SK-N-SH treated with all-trans-retinoic acid at 6 μM for 48 hours (cell line): ENCODE measurements around the gene CSHL1.
A peak's percentile ranks its signal among the peaks of the same experiment; 100 is the strongest.
"Not testable (repeated sequence)": the region's sequence is repeated elsewhere in the genome, so short reads cannot be mapped to it uniquely, and the experiment has no call there.

Source experiments
- ATAC-seq: fragments of 200-7000 bp; cut with Tn5 transposase; 3 replicates; pipeline ENCODE4 v1.9.1; 2020; ENCODE audit warnings: mild to moderate bottlenecking, moderate library complexity
- ARNTL ChIP-seq: fragments of 450-650 bp; formaldehyde crosslinking; IDR thresholded peaks from 2 replicates; pipeline ENCODE4 v1.5.0; 2020; ENCODE audit warnings: low read depth, mild to moderate bottlenecking, moderate library complexity, borderline replicate concordance
- BACH2 ChIP-seq: fragments of 250-450 bp; sonication (Bioruptor Pico); IDR thresholded peaks from 2 replicates; pipeline ENCODE4 v1.9.0; 2021; ENCODE audit warnings: mild to moderate bottlenecking, borderline replicate concordance
- CSDC2 ChIP-seq: fragments of 250-450 bp; sonication (Bioruptor Pico); IDR thresholded peaks from 2 replicates; pipeline ENCODE4 v1.5.0; 2020; ENCODE audit warnings: mild to moderate bottlenecking, moderate library complexity
- ESRRG ChIP-seq: fragments of 250-450 bp; sonication (Bioruptor Pico); IDR thresholded peaks from 2 replicates; pipeline ENCODE4 v1.6.1; 2021; ENCODE audit warnings: mild to moderate bottlenecking
- GLIS3 ChIP-seq: fragments of 250-450 bp; sonication (Bioruptor Pico); IDR thresholded peaks from 2 replicates; pipeline ENCODE4 v1.5.0; 2020; ENCODE audit warnings: mild to moderate bottlenecking, moderate library complexity
- ISL1 ChIP-seq: fragments of 250-450 bp; sonication (Bioruptor Pico); IDR thresholded peaks from 2 replicates; pipeline ENCODE4 v2.1.2; 2022; ENCODE audit warnings: mild to moderate bottlenecking, moderate library complexity
- OSR1 ChIP-seq: fragments of 250-450 bp; sonication (Bioruptor Pico); IDR thresholded peaks from 2 replicates; pipeline ENCODE4 v1.8.0; 2022; ENCODE audit warnings: moderate library complexity, mild to moderate bottlenecking, inconsistent platforms
- PPARA ChIP-seq: fragments of 250-450 bp; sonication (Bioruptor Pico); IDR thresholded peaks from 2 replicates; pipeline ENCODE4 v1.5.0; 2020; ENCODE audit warnings: mild to moderate bottlenecking, borderline replicate concordance
- RARB ChIP-seq: fragments of 250-450 bp; sonication (Bioruptor Pico); IDR thresholded peaks from 2 replicates; pipeline ENCODE4 v1.8.0; 2021; ENCODE audit warnings: mild to moderate bottlenecking, moderate library complexity
- SNAI2 ChIP-seq: fragments of 250-450 bp; sonication (Bioruptor Pico); IDR thresholded peaks from 2 replicates; pipeline ENCODE4 v1.5.0; 2020; ENCODE audit warnings: mild to moderate bottlenecking, moderate library complexity
- TCF4 ChIP-seq: fragments of 250-450 bp; sonication (Bioruptor Pico); IDR thresholded peaks from 2 replicates; pipeline ENCODE4 v1.8.0; 2021; ENCODE audit warnings: mild to moderate bottlenecking, moderate library complexity, borderline replicate concordance
- ZFP3 ChIP-seq: fragments of 250-450 bp; sonication (Bioruptor Pico); IDR thresholded peaks from 2 replicates; pipeline ENCODE4 v1.5.0; 2020; ENCODE audit warnings: mild to moderate bottlenecking, moderate library complexity
- ZFP30 ChIP-seq: fragments of 450-650 bp; formaldehyde crosslinking; IDR thresholded peaks from 2 replicates; pipeline ENCODE4 v1.5.0; 2022; ENCODE audit warnings: mild to moderate bottlenecking, moderate library complexity
- ZNF70 ChIP-seq: fragments of 450-650 bp; formaldehyde crosslinking; IDR thresholded peaks from 2 replicates; pipeline ENCODE4 v1.5.0; 2020; ENCODE audit warnings: mild to moderate bottlenecking, moderate library complexity
- ZNF8 ChIP-seq: fragments of 450-650 bp; formaldehyde crosslinking; IDR thresholded peaks from 2 replicates; pipeline ENCODE4 v1.5.0; 2020; ENCODE audit warnings: mild to moderate bottlenecking, moderate library complexity
- TF ChIP-seq, protein P1 (sequence below): fragments of 250-450 bp; sonication (Bioruptor Pico); IDR thresholded peaks from 2 replicates; pipeline ENCODE4 v1.5.1; 2020; ENCODE audit warnings: low read depth, mild to moderate bottlenecking, moderate library complexity
- TF ChIP-seq, protein P2 (sequence below): fragments of 250-450 bp; sonication (Bioruptor Pico); IDR thresholded peaks from 2 replicates; pipeline ENCODE4 v1.5.0; 2020; ENCODE audit warnings: mild to moderate bottlenecking, moderate library complexity
- TF ChIP-seq, protein P3 (sequence below): fragments of 250-450 bp; sonication (Bioruptor Pico); IDR thresholded peaks from 2 replicates; pipeline ENCODE4 v1.8.0; 2021; ENCODE audit warnings: low read depth, mild to moderate bottlenecking, moderate library complexity, borderline replicate concordance
- TF ChIP-seq, protein P4 (sequence below): fragments of 250-450 bp; sonication (Bioruptor Pico); IDR thresholded peaks from 2 replicates; pipeline ENCODE4 v1.5.1; 2021; ENCODE audit warnings: mild to moderate bottlenecking, moderate library complexity

The CSHL1 gene

DNA sequence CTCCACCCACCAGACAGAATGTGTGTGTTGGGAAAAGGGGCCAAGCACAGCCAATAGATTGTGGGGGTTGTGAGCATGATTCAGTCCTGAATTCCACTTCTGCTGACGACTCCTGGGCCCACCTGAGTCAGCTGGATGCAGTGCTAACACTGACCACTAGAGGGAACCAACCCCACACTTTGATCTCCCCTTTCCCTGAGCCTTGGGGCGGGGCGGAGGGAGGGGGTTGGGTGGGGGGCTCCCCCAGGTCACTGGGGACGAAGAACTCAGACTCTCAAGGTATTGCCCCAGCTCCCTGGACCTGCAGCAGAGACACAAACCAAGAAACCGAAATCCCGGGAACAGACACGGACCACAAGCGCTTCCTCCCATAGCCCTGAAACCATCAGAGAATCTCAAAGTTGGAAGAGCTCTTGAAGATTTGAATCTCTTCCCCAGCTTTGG lies 621 bp upstream of the CSHL1 start:
- peak; percentile 79 for ATAC-seq

DNA sequence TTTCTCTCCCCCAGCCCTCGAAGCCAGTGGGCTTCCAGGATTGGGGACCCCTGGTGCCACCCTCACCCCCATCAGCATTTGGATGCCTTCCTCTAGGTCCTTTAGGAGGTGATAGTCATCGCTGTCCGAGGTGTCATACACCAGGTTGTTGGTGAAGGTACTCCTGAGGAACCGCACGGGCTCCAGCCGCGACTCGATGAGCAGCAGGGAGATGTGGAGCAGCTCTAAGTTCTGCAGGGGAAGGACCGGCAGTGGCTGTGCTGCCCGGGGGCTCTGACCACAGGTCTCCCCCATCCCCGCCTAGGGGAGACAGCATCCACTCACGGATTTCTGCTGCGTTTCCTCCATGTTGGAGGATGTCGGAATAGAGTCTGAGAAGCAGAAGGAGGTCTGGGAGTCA lies 962 bp downstream of the CSHL1 start:
- no peak for ATAC-seq
- TF ChIP-seq ARNTL (CRISPR knock-in tag) (no peak), TCF4 (no peak), PPARA (CRISPR knock-in tag) (no peak), ESRRG (CRISPR knock-in tag) (no peak), BACH2 (no peak), ZFP30 (CRISPR knock-in tag) (no peak), ZNF70 (no peak), ZFP3 (CRISPR knock-in tag) (no peak), ISL1 (CRISPR knock-in tag) (no peak)
- TF ChIP-seq, protein P1, sequence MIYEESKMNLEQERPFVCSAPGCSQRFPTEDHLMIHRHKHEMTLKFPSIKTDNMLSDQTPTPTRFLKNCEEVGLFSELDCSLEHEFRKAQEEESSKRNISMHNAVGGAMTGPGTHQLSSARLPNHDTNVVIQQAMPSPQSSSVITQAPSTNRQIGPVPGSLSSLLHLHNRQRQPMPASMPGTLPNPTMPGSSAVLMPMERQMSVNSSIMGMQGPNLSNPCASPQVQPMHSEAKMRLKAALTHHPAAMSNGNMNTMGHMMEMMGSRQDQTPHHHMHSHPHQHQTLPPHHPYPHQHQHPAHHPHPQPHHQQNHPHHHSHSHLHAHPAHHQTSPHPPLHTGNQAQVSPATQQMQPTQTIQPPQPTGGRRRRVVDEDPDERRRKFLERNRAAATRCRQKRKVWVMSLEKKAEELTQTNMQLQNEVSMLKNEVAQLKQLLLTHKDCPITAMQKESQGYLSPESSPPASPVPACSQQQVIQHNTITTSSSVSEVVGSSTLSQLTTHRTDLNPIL (CRISPR knock-in tag) = no peak
- TF ChIP-seq, all 23 proteins: peak for 0

More for the DNA sequence above, 621 bp upstream of the CSHL1 start:
- no peak for TF ChIP-seq ZNF8 (CRISPR knock-in tag)
- no peak for TF ChIP-seq ZNF70
- TF ChIP-seq, protein P2, sequence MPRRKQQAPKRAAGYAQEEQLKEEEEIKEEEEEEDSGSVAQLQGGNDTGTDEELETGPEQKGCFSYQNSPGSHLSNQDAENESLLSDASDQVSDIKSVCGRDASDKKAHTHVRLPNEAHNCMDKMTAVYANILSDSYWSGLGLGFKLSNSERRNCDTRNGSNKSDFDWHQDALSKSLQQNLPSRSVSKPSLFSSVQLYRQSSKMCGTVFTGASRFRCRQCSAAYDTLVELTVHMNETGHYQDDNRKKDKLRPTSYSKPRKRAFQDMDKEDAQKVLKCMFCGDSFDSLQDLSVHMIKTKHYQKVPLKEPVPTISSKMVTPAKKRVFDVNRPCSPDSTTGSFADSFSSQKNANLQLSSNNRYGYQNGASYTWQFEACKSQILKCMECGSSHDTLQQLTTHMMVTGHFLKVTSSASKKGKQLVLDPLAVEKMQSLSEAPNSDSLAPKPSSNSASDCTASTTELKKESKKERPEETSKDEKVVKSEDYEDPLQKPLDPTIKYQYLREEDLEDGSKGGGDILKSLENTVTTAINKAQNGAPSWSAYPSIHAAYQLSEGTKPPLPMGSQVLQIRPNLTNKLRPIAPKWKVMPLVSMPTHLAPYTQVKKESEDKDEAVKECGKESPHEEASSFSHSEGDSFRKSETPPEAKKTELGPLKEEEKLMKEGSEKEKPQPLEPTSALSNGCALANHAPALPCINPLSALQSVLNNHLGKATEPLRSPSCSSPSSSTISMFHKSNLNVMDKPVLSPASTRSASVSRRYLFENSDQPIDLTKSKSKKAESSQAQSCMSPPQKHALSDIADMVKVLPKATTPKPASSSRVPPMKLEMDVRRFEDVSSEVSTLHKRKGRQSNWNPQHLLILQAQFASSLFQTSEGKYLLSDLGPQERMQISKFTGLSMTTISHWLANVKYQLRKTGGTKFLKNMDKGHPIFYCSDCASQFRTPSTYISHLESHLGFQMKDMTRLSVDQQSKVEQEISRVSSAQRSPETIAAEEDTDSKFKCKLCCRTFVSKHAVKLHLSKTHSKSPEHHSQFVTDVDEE (CRISPR knock-in tag) = no peak
- TF ChIP-seq GLIS3 (CRISPR knock-in tag) = no peak
- TF ChIP-seq, protein P3, sequence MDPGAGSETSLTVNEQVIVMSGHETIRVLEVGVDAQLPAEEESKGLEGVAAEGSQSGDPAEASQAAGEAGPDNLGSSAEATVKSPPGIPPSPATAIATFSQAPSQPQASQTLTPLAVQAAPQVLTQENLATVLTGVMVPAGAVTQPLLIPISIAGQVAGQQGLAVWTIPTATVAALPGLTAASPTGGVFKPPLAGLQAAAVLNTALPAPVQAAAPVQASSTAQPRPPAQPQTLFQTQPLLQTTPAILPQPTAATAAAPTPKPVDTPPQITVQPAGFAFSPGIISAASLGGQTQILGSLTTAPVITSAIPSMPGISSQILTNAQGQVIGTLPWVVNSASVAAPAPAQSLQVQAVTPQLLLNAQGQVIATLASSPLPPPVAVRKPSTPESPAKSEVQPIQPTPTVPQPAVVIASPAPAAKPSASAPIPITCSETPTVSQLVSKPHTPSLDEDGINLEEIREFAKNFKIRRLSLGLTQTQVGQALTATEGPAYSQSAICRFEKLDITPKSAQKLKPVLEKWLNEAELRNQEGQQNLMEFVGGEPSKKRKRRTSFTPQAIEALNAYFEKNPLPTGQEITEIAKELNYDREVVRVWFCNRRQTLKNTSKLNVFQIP (CRISPR knock-in tag) = no peak
- TF ChIP-seq OSR1 = no peak
- TF ChIP-seq TCF4 = no peak
- no peak for TF ChIP-seq BACH2
- TF ChIP-seq, protein P4, sequence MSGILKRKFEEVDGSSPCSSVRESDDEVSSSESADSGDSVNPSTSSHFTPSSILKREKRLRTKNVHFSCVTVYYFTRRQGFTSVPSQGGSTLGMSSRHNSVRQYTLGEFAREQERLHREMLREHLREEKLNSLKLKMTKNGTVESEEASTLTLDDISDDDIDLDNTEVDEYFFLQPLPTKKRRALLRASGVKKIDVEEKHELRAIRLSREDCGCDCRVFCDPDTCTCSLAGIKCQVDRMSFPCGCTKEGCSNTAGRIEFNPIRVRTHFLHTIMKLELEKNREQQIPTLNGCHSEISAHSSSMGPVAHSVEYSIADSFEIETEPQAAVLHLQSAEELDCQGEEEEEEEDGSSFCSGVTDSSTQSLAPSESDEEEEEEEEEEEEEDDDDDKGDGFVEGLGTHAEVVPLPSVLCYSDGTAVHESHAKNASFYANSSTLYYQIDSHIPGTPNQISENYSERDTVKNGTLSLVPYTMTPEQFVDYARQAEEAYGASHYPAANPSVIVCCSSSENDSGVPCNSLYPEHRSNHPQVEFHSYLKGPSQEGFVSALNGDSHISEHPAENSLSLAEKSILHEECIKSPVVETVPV (CRISPR knock-in tag) = no peak
- TF ChIP-seq, protein P1 (CRISPR knock-in tag) = no peak
- no peak for TF ChIP-seq ARNTL (CRISPR knock-in tag)
- TF ChIP-seq SNAI2 (CRISPR knock-in tag) = no peak
- TF ChIP-seq CSDC2 (CRISPR knock-in tag) = no peak
- TF ChIP-seq PPARA (CRISPR knock-in tag) = no peak
- no peak for TF ChIP-seq RARB (CRISPR knock-in tag)

DNA sequence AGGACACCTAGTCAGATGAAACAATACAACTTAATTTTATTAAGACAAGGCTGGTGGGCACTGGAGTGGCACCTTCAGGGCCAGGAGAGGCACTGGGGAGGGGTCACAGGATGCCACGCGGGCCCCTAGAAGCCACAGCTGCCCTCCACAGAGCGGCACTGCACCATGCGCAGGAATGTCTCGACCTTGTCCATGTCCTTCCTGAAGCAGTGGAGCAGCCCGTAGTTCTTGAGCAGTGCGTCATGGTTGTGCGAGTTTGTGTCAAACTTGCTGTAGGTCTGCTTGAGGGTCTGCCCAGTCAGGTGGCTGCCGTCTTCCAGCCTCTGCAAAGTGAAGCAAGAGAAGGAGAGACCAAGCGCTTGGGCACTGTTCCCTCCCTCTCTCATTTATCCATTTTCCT lies 1.5 kb downstream of the CSHL1 start:
- not testable (repeated sequence) for ATAC-seq

DNA sequence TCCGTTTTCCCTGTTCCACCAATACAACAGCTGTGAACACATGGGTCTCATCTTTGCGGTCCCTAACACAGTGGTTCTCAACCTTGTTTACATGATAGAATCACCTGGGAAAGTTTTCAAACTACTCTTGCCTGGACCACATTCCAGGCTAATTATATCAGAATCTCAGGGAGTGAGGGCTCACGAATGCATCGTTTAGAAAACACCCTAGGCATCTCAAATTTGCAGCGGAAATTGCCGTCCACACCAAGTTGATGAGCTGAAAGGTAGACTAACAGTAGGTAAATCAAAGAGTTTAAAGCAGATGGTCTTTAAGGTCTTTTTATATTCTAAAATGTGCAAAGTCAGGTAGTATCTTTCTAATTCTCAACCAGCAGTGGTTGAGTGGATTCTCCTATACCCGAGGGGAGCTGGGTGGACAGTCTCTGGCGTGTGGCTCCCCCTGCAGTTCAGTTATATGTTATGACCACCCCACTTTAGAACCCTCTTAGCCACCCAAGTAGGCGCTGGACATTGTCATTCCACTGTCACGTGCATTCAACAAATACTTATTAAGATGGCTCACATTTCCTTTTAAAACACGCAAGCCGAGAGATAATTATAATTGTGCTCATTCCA lies 3.8 kb downstream of the CSHL1 start:
- peak; percentile 83 for ATAC-seq

DNA sequence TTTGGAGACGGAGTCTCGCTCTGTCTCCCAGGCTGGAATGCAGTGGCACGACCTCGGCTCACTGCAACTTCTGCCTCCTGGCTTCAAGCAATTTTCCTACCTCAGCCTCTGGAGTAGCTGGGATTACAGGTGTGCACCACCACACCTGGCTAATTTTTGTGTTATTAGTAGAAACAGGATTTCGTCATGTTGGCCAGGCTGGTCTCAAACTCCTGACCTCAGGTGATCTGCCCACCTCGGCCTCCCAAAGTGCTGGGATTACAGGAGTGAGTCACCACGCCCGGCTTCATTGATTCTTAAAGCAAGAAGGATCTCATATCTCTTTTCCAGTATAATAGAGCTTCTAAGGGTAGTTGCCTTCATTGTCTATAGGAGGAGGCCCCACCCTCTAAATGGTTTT lies 6.3 kb downstream of the CSHL1 start:
- not testable (repeated sequence) for ATAC-seq

DNA sequence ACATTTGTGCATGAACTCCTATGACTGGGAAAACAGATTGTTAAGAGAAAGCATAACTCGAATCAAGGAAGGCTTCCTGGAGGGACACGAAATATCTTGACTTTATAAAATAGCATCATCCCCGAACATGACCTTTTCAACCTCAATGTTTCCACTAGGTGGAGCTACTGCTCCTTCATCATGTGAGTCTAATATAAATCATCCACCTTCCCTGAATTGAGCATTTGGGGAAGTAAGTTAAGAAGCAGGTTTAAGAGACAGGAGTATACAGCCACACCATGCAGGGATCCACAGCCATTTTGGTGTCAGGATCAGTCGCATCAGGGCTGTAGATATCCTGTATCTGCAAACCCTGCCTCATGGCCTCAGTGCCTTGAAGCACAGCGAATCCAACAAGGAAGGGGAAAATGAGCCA lies 7.3 kb downstream of the CSHL1 start:
- peak; percentile 55; the same call in 2 of the 3 replicates for ATAC-seq

DNA sequence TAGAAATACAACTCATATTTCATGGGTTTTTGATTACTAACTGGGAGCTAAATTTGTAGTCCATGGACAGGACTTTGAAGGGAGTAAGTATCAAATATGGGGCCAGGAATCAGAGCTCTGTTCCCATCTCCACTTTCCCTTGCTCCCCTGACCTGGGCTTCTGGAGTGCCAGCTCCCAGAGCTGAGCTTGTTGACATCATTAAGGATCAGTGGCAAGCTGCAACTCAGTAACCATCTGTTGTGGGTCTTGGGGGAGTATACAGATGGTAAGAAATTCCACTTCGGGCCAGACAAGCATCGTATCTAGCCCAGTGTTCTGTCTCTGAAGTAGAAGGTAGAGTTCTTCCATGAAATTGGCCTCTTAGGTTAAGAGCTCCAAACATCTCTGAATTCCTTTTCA lies 9.1 kb downstream of the CSHL1 start:
- not testable (repeated sequence) for ATAC-seq

DNA sequence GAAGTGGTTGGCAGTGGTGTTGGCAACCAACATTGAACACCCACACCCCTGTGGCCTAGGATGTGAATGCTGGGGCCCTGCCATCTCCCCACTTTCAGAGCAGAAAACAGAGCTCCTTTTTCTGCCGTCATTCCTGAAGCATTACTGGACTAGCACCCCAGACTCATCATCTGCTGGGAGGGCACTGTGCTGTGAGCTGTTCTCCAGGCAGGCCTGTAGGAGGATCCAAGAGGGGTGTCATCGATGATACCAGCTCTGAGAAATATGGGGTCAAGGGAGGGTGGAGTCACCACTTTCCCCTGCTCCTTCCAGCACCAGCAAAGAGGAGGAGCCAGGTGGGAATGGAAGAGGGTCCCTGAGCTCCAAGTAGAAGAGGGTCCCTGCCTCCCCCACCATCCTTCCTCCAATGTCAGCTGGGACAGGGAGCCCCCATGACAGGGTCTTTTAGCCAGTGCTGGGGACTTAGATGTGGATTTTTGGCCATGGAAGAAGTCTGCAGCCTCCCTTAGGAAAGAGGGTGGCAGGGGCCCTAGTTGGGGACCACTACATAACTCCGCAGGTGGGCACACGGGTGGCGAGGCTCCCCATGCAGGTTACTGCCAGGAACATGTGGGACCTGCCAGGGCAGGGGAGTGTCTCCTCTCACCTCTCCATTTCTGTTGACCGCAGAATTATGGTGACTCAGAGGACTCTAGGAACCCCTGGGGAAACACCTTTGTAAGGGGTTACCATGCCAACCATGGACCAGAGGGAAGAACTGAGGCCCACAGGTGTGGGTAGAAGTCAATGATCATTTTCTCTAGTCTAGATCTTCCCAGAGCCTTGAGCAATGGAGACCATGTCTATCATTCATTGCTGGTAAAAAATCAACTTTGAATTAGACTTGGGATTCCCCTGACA lies 11.9 kb downstream of the CSHL1 start:
- not testable (repeated sequence) for ATAC-seq
